ENCODE results near the gene KHDC4.
"Not testable (repeated sequence)": the region's sequence is repeated elsewhere in the genome, so short reads cannot be mapped to it uniquely, and the experiment has no call there.

KHDC4 gene

GRCh38 chr1:155897746-155898145, 36.5 kb downstream of the KHDC4 start:
- DNase-seq: no peak

- DNase-seq: not testable (repeated sequence)
These were observed 37.7 kb downstream of the KHDC4 start for GRCh38 chr1:155896476-155896875.

GRCh38 chr1:155895617-155896016, 38.6 kb downstream of the KHDC4 start:
- DNase-seq: not testable (repeated sequence)

GRCh38 chr1:155893389-155894142, 40.6 kb downstream of the KHDC4 start:
- DNase-seq: no peak

- DNase-seq: no peak
These were observed 41.4 kb downstream of the KHDC4 start for GRCh38 chr1:155892796-155893195.

GRCh38 chr1:155890251-155890650, 44.0 kb downstream of the KHDC4 start:
- no peak for DNase-seq

GRCh38 chr1:155889566-155889965, 44.6 kb downstream of the KHDC4 start:
- DNase-seq: no peak

GRCh38 chr1:155888481-155888880, 45.7 kb downstream of the KHDC4 start:
- DNase-seq: no peak

- no peak for DNase-seq
These were observed 49.2 kb downstream of the KHDC4 start for GRCh38 chr1:155884982-155885381.

GRCh38 chr1:155884031-155884960, 49.9 kb downstream of the KHDC4 start:
- no peak for DNase-seq

- DNase-seq: no peak
These were observed 51.4 kb downstream of the KHDC4 start for GRCh38 chr1:155882766-155883165.

GRCh38 chr1:155882235-155882634, 52.0 kb downstream of the KHDC4 start:
- DNase-seq: no peak

- DNase-seq: no peak
These were observed 53.3 kb downstream of the KHDC4 start for GRCh38 chr1:155880950-155881349.

GRCh38 chr1:155880251-155880650, 54.0 kb downstream of the KHDC4 start:
- DNase-seq: no peak

GRCh38 chr1:155877945-155878344, 56.3 kb downstream of the KHDC4 start:
- no peak for DNase-seq

- no peak for DNase-seq
These were observed 60.4 kb downstream of the KHDC4 start for GRCh38 chr1:155873860-155874259.

GRCh38 chr1:155872527-155872926, 61.7 kb downstream of the KHDC4 start:
- DNase-seq: no peak

- peak; percentile 17 for DNase-seq
These were observed 62.8 kb downstream of the KHDC4 start for GRCh38 chr1:155871390-155871789.

- DNase-seq: no peak
These were observed 66.4 kb downstream of the KHDC4 start for GRCh38 chr1:155867766-155868165.

GRCh38 chr1:155864393-155864792, 69.8 kb downstream of the KHDC4 start:
- DNase-seq: no peak

Measured in DMS153 (cell line).